Esophagus (tissue), 2 donors: ENCODE measurements around the gene NR2F1-AS1. TPM values are rescaled to one million over a fixed set of nuclear protein-coding genes. Genes with fewer than 3 reads are reported as not detected.

Experiments used
- H3K27ac ChIP-seq, 2 donors: one replicate each; pipeline ENCODE4 v1.5.1; 2013; ENCODE audit warnings: low read depth in 2 of 2, mild to moderate bottlenecking in 2 of 2, inconsistent platforms in 1 of 2, low read length in 1 of 2, moderate library complexity in 1 of 2
- H3K27me3 ChIP-seq, 2 donors: one replicate each; pipeline ENCODE4 v1.6.1; 2013; ENCODE audit warnings: low read length in 2 of 2, control low read depth in 1 of 2, mild to moderate bottlenecking in 1 of 2; ENCODE audit not compliant: insufficient read depth in 2 of 2, control insufficient read depth in 1 of 2
- H3K36me3 ChIP-seq, 2 donors: one replicate each; pipeline ENCODE4 v1.6.1; 2013; ENCODE audit warnings: low read length in 1 of 2; ENCODE audit not compliant: control insufficient read depth in 2 of 2, insufficient read depth in 2 of 2
- H3K4me1 ChIP-seq, 2 donors: one replicate each; pipeline ENCODE4 v1.6.1; 2013; ENCODE audit warnings: low read length in 1 of 2; ENCODE audit not compliant: control insufficient read depth in 2 of 2, insufficient read depth in 2 of 2
- H3K4me3 ChIP-seq, 2 donors: one replicate each; pipeline ENCODE4 v1.5.1; 2013; ENCODE audit warnings: low read length in 2 of 2, mild to moderate bottlenecking in 2 of 2, low read depth in 1 of 2, moderate library complexity in 1 of 2
- H3K9me3 ChIP-seq, 2 donors: one replicate each; pipeline ENCODE4 v1.6.1; 2013; ENCODE audit warnings: mild to moderate bottlenecking in 2 of 2, low read depth in 1 of 2, low read length in 1 of 2, moderate library complexity in 1 of 2; ENCODE audit not compliant: control insufficient read depth in 2 of 2, insufficient read depth in 1 of 2
- WGBS, 2 donors: extraction: QIAGEN DNeasy Blood & Tissue Kit; methylation state at CpG; one replicate each; pipeline ENCODE4 v1.1.7; 2013; 5-methylcytosine and 5-hydroxymethylcytosine counted together
- polyA plus RNA-seq, 2 donors: library from polyadenylated mRNA; stranded (reverse); fragments of 200-250 nt; gene quantifications; one replicate each; pipeline ENCODE4 v1.2.3, GENCODE V29; 2013
- donor health status: healthy with polysubstance abuse.
- donor health status: Bipolar disorder and iron deficiency.

Gene NR2F1-AS1
- polyA plus RNA-seq, 2 donors: 3.2 to 3.4 TPM

DNA sequence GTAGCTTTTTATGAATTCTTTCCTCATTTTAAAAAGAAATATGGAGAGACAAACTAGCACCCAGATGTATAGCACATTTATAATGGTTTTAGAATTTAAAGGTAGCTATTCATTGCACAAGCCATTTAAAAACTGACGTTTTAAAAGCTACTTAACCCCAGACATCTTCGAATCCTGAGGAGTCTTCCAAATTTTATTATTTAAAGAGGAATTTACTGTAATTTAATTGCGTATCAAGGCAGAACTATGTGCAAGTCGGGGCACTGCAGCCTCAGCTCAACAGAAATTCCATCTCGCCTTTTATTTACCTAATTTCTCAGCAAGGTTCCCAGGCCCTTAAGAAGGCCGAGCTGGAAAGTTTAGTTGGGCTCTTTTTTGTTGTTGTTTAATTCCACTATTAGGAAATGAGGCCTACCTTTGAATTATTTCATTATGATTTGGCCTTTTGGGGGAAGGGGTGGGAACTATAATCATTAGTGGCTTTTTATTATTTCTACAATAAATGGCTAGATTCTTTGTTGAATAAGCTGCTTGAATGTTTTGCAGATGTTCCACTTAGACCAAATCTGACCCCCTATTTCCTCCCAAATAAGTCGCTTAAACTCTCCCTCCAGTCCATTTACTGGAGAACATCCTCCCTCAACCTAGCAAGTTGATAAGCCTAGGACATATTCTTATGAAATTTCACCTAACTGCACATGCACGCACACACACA is 22.2 kb upstream of the NR2F1-AS1 start:
- WGBS, 2 donors: 68 to 78% methylated on average over 8 of the region's 8 CpGs
- Histone ChIP-seq H3K36me3 (no peaks in the 10 kb centered on the region), H3K27ac (no peak overlapping the region), H3K9me3 (peaks cover 0 to 3% of the 10 kb centered on the region in 2 donors), H3K4me3 (no peak overlapping the region), H3K27me3 (peaks cover 9 to 30% of the 10 kb centered on the region in 2 donors), H3K4me1 (peaks cover 6 to 7% of the 10 kb centered on the region in 2 donors)

DNA sequence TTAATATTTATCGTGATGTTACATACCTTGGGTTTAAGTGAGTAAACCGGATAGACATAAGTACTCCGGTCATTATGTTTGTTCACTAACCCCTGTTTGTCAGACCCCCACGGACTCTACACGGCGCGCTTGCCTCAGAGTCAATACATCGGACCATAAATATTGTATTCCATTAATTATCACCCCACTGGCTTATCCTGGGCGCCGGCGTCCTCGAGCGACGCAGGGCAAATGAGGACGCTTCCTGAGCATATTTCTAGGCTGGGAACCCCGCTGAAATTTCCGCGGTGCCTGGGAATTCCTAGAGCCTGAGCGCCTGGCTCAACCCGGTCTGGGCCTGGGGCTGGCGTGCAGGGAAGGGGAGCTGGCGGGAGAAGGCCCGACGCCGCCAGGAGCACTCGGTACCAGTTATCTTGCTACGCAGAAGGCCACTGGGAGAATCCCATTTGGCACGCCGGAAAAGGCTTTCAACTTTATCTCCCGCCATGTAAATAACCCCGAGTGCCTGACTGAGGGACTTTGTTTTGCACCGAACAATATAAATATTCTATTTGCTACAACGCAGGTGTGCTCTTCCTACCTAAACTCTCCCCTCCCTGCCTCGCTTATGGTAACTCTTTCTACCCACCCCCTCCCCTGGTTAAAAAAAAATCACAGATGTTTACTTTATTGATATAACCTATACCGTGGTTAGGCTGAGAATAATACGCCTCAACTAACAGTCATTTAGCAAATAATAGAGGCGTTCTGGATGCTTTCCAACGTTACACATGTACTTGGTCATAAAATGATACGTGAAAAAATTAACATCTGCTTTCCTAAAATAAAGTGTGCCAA is 21.4 kb upstream of the NR2F1-AS1 start:
- WGBS, 2 donors: 35 to 53% methylated on average over 39 of the region's 39 CpGs
- Histone ChIP-seq H3K27me3 (peaks cover 7 to 31% of the 10 kb centered on the region in 2 donors), H3K36me3 (no peaks in the 10 kb centered on the region), H3K27ac (no peak overlapping the region), H3K9me3 (peaks cover 0 to 3% of the 10 kb centered on the region in 2 donors), H3K4me3 (no peak overlapping the region), H3K4me1 (peaks cover 7% of the 10 kb centered on the region in 2 donors)

DNA sequence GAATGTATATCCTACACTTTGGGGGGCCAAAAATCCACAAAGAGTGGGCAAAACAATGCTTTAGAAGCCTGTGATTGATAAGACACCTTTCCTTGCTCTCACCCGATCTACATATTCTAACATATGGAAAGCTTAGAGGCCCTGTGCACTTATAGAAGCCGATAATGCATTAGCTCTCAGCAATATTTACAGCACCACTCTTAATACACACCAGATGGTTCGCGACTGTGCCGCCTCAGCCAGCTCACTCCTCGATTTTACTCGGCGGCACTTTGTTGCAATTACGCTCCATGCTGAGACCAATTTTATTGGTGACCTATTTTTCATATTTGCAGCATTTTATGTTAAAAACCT is 20.8 kb upstream of the NR2F1-AS1 start:
- Histone ChIP-seq H3K4me3 (no peak overlapping the region), H3K36me3 (no peaks in the 10 kb centered on the region), H3K27me3 (peaks cover 5 to 33% of the 10 kb centered on the region in 2 donors), H3K4me1 (peaks cover 9 to 12% of the 10 kb centered on the region in 2 donors), H3K9me3 (peaks cover 0 to 3% of the 10 kb centered on the region in 2 donors), H3K27ac (no peak overlapping the region)
- 25 to 44% methylated on average over 9 of the region's 9 CpGs for WGBS, 2 donors

DNA sequence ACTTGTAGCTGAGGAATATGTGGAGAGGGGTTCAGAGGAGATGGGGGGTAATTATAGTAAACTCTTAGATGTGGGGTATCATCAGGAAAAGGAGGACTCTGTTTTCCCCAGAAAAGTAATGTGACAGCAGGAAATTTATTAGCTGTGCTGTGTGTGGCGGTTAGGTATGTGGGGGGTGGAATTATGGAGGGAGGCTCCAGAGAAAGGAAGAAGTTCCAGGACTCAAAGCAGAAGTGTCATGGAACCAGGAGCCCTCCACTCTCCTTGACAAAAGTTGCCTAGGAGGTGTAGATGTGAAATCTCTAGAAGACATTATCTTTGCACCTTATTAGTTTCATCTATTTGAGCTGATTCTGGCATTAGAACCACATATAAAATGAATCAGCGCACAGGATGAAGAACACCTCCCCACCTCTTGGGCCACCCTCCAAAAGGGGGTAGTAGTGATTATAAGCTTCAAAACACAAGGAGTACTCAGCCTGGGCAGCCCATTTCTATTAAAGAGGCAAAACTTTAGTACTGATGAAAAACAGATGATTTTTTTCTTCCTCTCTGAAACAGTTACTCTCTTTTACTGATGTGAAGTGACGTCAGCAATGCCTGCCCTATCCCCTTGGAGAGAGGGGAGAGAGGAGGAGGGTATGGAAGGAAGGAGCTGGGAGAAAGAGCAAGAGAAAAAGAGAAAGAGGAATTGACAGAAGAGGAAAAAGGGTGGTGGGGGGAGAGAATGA is 20.2 kb upstream of the NR2F1-AS1 start:
- no peak overlapping the region for H3K4me3 ChIP-seq

DNA sequence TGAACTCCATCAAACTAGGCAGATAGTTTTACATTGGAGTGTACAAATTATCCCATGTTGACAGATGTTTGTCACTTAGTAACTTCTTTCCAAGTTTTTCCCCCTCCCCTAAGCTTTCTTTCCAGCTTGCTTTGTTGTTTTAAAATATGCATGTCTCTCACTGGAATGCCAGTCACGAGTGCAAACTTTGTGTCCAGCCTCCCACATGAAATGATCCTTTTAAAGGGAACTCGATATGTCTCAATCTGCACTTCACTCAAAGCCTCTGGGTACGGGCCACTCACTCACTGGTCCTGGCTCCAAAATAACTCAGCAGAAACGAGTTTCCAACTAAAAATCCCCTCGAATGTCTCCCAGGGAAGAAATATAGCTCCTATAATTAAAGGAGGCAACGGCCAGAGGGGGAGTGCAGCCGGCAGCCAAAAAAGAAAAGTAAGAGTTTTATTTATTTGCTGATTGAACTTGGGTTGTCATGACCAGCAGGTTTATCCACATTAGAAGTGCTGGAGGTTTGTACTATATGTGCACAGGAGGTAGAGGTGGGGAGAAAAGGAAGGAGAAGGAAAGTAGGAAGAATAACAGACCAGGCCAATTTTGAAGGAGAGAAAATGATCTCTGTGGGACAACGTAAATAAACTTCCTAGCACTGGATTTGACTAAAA is 19.5 kb upstream of the NR2F1-AS1 start:
- H3K4me3 ChIP-seq: no peak overlapping the region
- H3K27me3 ChIP-seq: peaks cover 2 to 33% of the 10 kb centered on the region in 2 donors
- no peak overlapping the region for H3K27ac ChIP-seq
- 30 to 31% methylated on average over 8 of the region's 8 CpGs for WGBS, 2 donors
- peaks cover 13 to 16% of the 10 kb centered on the region in 2 donors for H3K4me1 ChIP-seq
- no peaks in the 10 kb centered on the region for H3K36me3 ChIP-seq
- peaks cover 2 to 3% of the 10 kb centered on the region in 2 donors for H3K9me3 ChIP-seq

More for the DNA sequence above, 20.2 kb upstream of the NR2F1-AS1 start:
- Histone ChIP-seq H3K4me1 (peaks cover 13 to 14% of the 10 kb centered on the region in 2 donors), H3K9me3 (peaks cover 0 to 3% of the 10 kb centered on the region in 2 donors), H3K27me3 (peaks cover 5 to 33% of the 10 kb centered on the region in 2 donors), H3K36me3 (no peaks in the 10 kb centered on the region), H3K27ac (no peak overlapping the region)
- WGBS, 2 donors: 56 to 74% methylated on average over 3 of the region's 3 CpGs

DNA sequence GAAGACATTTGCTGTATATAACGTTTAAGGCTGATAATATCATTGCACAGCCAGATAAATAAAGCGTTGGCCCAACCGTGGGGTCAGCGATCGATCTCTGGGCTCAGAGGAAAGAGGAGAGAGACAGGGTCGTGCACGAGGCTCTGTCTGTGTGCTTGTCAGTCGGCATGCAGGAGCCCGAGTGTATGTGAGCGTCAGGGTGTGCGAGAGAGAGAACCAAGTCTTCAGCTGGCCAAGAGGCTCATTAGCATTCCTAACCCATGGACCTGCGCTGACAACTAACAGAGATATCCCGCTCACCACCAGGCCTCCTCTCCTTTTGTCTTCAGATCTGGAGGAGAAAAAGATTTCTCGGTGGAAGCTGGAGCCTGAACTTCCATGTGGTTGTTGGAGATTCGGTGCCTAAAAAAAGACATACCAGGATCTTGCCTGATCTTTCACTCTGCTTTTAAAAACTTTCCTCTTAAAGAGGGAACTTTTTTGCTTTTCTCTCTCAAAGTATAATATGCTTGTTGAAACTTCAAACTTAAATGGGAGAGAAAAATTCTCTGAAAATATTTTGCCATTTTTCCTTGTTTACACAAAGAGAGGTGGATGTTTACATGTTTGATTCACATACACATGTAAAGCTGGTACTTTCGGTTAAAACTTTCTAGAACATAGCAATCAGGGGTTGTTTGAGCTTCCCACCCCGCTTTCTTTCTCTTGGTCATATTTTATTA is 18.5 kb upstream of the NR2F1-AS1 start:
- 18 to 34% methylated on average over 17 of the region's 17 CpGs for WGBS, 2 donors
- H3K9me3 ChIP-seq: peaks cover 3 to 5% of the 10 kb centered on the region in 2 donors
- H3K4me3 ChIP-seq: no peak overlapping the region
- H3K27me3 ChIP-seq: peaks cover 0 to 30% of the 10 kb centered on the region in 2 donors
- H3K27ac ChIP-seq: no peak overlapping the region
- peaks cover 13 to 16% of the 10 kb centered on the region in 2 donors for H3K4me1 ChIP-seq
- H3K36me3 ChIP-seq: no peaks in the 10 kb centered on the region

DNA sequence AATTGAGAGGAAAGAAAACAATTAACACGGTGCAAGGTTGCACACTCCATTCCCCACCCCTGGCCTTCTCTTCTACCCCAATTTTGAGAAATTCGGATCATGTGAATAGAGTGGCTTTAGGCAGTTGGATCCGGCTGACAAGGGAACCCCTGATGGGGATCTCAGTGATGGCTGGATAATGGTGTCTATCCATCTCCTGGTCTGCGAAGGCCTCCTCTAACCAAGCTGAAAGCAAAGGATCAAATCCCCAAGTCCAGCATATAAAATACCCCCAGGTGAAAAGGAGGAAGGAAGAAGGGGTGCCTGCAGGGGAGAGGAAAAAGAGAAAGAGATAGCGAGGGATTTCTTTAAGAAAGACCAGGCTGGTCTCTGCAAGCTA is 18.0 kb upstream of the NR2F1-AS1 start:
- Histone ChIP-seq H3K27ac (no peak overlapping the region), H3K9me3 (peaks cover 3 to 5% of the 10 kb centered on the region in 2 donors), H3K27me3 (peaks cover 0 to 26% of the 10 kb centered on the region in 2 donors), H3K4me1 (peaks cover 12% of the 10 kb centered on the region in 2 donors), H3K4me3 (no peak overlapping the region), H3K36me3 (no peaks in the 10 kb centered on the region)
- WGBS, 2 donors: 28 to 37% methylated on average over 5 of the region's 5 CpGs

DNA sequence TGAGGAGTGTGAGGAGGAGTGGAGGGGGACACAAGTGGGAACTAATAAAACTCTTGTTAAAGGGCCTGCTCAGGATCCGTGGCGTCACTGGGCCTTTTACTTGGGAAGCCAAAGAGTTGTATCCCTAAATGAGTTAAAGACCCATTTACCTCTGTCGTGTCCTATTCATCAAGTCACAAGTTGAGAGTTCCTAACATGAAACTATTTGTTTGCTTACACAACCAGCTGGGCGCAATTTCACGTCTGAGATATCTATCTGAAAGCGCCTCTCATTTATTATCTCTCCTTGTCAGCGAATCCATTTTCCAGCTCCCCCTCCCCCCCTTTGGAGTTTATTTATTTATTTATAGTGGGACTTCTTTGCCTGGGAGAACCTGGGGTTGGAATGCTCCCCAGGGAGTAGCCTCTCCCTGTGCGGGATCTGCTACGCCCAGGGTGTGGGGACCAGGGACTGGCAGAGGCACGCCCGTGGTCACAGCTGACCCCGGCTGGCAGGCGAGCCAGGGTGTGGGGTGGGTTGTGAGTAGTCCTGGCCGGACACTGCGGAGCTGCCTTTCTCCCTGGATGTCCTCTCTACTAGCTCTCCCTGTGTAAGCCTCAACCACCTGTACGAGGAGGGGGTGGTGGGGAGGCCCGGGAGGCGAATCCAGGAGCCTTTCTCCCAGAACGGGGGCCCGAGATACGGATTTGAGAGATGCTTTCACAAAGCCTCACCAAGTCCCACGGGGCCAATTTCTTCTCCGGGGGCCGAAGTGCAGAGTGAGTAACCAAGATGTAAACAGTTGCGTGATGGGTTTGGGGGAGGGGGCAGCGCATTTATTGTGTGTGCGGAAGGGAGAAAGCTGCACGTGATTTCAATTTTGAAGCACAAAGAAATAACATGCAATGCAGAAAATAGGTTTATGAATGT is 17.3 kb upstream of the NR2F1-AS1 start:
- H3K4me3 ChIP-seq: no peak overlapping the region
- peaks cover 3 to 5% of the 10 kb centered on the region in 2 donors for H3K9me3 ChIP-seq
- peaks cover 9% of the 10 kb centered on the region in 2 donors for H3K4me1 ChIP-seq
- WGBS, 2 donors: 30 to 39% methylated on average over 28 of the region's 28 CpGs
- peaks cover 0 to 4% of the 10 kb centered on the region in 2 donors for H3K36me3 ChIP-seq
- H3K27me3 ChIP-seq: peaks cover 0 to 20% of the 10 kb centered on the region in 2 donors
- peak overlapping the region in 1 of 2 donors; percentile 51 for H3K27ac ChIP-seq
